Measurements from ENCODE around the gene VPS26C.
"Not testable (repeated sequence)": the region's sequence is repeated elsewhere in the genome, so short reads cannot be mapped to it uniquely, and the experiment has no call there.

Gene VPS26C

DNA sequence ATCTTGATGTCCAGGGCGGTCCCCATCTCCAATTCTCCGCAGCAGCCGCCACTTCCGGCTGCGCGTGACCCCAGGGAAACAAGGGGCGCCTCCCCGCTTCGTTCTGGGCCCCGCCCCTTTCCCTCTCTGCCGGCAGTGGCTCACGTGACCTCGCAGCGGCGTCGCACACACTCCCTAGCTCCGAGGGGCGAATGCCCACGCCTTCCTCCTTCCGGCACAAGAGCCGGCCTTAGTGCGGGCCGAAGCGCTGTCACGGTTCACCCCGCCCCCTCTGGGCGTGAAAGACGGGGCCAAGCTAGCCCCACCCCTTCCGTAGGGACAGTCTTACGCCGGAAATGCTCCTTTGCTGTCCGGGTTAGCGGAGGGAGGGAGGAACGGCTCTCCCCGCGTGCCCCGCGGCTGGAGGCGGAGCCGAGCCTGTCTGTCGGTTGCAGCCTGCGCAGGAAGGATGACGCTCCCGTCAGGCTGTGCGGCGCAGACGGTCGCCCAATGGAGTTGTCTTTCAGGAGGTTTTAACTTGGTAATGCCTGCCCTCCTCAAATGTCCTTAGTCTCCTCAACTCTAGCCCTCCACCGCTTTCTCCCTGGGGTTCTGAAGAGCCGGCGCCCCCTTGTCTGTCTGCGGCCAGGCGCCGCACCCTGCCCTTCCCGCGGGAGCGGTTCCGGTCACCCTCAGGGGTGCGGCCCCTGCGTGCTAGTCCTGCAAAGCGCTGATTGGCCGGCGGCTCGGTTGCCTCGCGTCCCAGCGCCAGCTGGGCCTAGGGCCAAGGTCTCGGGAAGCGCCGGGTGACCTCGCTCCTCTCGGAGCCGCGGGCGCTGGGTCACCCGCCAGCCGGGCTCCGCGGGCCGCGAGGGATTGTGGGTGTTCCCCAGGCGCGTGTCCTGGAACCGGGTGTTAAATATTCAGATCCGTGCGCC, at the start of gene VPS26C:
Gene VPS26C (minus strand): TSS at position 66 of the 917 bp plus-strand sequence. CDS start 40 bp downstream, at position 26.
- peaks cover 38% of the 10 kb centered on the region for H3K4me1 Mint-ChIP-seq (ENCODE audit: low read depth)
- peaks cover 2% of the 10 kb centered on the region for H3K36me3 Mint-ChIP-seq
- H3K27ac Mint-ChIP-seq, result peak within 1 kb of the TSS; percentile 96

DNA sequence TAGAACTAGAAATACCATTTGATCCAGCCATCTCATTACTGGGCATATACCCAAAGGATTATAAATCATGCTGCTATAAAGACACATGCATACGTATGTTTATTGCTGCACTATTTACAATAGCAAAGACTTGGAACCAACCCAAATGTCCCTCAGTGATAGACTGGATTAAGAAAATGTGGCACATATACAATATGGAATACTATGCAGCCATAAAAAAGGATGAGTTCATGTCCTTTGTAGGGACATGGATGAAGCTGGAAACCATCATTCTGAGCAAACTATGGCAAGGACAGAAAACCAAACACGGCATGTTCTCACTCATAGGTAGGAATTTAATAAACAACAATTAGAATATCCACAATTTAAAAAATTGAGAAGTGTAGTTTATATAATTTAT, 48.9 kb upstream of the VPS26C start:
- H3K4me3 Mint-ChIP-seq; H3K4me1 Mint-ChIP-seq (ENCODE audit: low read depth); H3K36me3 Mint-ChIP-seq; H3K27me3 Mint-ChIP-seq; H3K27ac Mint-ChIP-seq: not testable (repeated sequence)
- peaks cover 12% of the 10 kb centered on the region for H3K9me3 Mint-ChIP-seq (ENCODE audit: low read depth)

More for the DNA sequence above, at the start of gene VPS26C:
- Mint-ChIP-seq H3K27me3 (no peaks in the 10 kb centered on the region), H3K4me3 (peak within 1 kb of the TSS; percentile 94), H3K9me3 (ENCODE audit: low read depth) (no peaks in the 10 kb centered on the region)

DNA sequence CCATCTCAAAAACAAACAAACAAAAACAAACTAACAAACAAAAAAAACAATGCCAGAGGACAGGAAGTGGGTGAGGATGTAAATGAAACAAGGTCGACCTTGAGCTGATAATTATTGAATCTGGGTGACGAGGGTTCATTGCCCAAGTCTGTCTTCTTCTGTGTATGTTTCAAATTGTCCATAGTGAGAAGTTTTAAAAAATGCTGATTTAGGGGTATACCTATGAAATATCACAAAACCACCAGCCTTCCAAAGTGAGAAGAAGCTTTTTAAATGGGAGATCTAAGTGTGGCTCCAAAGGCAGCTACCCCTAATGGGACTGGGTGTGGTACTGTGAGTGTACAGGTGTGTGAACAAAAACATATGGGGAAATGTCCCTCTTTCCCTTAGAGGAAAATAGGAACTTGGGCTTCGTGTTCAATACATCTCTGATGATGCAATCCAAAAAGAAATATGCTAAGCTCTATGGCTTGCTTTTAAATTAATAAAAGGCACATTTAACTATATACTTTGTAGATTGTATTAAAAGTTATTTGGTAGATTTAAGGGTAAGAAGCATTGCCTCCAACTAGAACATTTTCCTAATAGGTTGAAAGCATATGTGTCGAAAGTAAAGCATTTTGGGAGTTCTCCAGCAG, 33.1 kb upstream of the VPS26C start:
- H3K27ac Mint-ChIP-seq, result no peak overlapping the region
- H3K27me3 Mint-ChIP-seq, result no peaks in the 10 kb centered on the region
- H3K4me1 Mint-ChIP-seq (ENCODE audit: low read depth), result no peaks in the 10 kb centered on the region
- no peaks in the 10 kb centered on the region for H3K9me3 Mint-ChIP-seq (ENCODE audit: low read depth)
- H3K4me3 Mint-ChIP-seq, result no peak overlapping the region
- H3K36me3 Mint-ChIP-seq, result no peaks in the 10 kb centered on the region

DNA sequence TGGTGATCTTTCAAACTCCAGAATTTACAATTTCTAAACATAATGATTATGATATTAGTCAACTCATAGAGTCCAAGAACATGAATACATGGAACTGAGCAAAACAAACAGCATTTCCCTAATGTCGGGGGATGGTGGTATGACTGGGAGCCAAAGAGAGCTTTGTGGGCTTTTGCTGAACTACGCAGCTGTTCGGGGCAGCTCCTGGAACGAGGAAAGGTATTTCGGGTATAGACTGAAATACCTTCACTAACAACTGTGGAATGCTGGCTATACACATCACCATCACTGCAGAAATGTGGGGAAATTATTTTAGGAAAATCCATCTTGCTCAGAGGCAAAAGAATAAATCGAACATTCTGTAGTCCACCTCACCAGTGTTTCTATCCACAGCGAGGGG, 30.2 kb upstream of the VPS26C start:
- no peaks in the 10 kb centered on the region for H3K4me1 Mint-ChIP-seq (ENCODE audit: low read depth)
- no peak overlapping the region for H3K27ac Mint-ChIP-seq
- no peaks in the 10 kb centered on the region for H3K9me3 Mint-ChIP-seq (ENCODE audit: low read depth)
- no peak overlapping the region for H3K4me3 Mint-ChIP-seq
- H3K36me3 Mint-ChIP-seq, result no peaks in the 10 kb centered on the region
- H3K27me3 Mint-ChIP-seq, result no peaks in the 10 kb centered on the region

DNA sequence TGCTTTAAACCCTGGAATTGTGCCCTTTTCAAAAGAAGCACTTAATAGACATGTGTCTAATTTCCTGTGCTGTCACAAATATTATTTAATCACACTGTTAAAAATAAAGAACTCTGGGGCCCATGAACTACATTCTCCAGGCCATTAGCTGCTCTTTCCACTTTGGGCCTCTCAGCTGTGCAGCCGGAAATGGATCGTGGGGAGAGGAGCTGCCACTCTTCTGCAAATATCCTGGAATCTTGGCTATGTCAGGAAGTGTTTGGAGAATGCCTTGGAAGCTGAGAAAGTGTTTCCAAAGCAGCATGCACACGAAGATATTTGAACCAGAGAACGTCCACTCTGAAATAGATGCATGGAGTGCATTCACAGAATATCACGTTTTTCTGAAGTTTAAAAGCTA, 27.5 kb upstream of the VPS26C start:
- Mint-ChIP-seq H3K36me3 (no peaks in the 10 kb centered on the region), H3K4me1 (ENCODE audit: low read depth) (no peaks in the 10 kb centered on the region)

DNA sequence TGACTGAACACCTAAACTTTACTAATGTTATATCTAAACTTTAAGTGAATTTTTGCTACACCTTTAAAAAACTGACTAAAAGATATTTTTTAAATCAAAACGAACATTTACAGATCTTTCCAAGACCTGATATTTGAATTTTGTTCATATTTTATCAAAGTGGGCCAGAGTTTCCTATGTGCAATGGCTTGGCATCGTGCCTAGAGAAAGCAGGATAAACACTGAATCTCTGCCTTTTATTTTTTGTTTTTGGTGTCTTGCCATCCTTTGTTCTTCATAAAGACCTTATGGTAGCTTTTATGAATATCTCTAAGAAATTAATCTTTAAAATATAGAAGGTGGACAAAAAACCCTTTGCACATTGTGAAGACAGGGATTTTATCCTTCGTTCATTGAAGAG, 25.8 kb upstream of the VPS26C start:
- no peaks in the 10 kb centered on the region for H3K4me1 Mint-ChIP-seq (ENCODE audit: low read depth)
- H3K27me3 Mint-ChIP-seq, result no peaks in the 10 kb centered on the region
- H3K4me3 Mint-ChIP-seq, result no peak overlapping the region
- no peaks in the 10 kb centered on the region for H3K36me3 Mint-ChIP-seq
- H3K27ac Mint-ChIP-seq, result no peak overlapping the region
- H3K9me3 Mint-ChIP-seq (ENCODE audit: low read depth), result no peaks in the 10 kb centered on the region

More for the DNA sequence above, 27.5 kb upstream of the VPS26C start:
- Mint-ChIP-seq H3K4me3 (no peak overlapping the region), H3K9me3 (ENCODE audit: low read depth) (no peaks in the 10 kb centered on the region), H3K27me3 (no peaks in the 10 kb centered on the region), H3K27ac (no peak overlapping the region)

DNA sequence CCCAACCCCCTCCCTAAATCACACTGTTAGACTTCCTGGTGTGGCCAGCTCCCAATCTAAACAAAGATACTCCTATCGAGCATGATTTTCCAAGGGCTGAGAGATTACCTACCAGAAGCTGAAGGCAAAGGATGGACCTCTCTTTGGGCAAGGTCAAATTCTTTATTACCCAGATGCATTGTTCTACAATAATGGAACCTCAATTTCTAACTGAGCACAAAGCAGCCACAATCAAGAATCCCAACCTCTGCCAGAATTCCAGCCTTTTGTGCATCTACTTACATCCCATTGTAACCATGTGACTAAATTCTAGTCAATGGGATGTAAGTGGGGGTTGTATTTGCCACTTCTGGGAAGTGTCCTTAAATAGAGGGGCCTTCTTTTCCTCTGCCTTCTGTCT, 24.9 kb upstream of the VPS26C start:
- Mint-ChIP-seq H3K36me3 (no peaks in the 10 kb centered on the region), H3K4me1 (ENCODE audit: low read depth) (no peaks in the 10 kb centered on the region), H3K27ac (no peak overlapping the region), H3K9me3 (ENCODE audit: low read depth) (no peaks in the 10 kb centered on the region), H3K4me3 (no peak overlapping the region), H3K27me3 (no peaks in the 10 kb centered on the region)

DNA sequence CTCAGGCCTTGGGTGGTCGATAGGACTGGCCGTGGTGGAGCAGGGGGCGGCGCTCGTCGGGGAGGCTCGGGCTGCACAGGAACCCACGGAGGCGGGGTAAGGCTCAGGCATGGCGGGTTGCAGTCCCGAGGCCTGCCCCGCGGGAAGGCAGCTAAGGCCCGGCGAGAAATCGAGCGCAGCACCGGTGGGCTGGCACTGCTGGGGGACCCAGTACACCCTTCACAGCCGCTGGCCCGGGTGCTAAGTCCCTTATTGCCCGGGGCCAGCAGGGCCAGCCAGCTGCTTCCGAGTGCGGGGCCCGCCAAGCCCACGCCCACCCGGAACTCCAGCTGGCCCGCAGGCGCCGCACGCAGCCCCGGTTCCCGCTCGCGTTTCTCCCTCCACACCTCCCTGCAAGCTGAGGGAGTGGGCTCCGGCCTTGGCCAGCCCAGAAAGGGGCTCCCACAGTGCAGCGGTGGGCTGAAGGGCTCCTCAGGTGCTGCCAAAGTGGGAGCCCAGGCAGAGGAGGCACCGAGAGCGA, 16.1 kb upstream of the VPS26C start:
- not testable (repeated sequence) for H3K27me3 Mint-ChIP-seq; H3K27ac Mint-ChIP-seq; H3K4me1 Mint-ChIP-seq (ENCODE audit: low read depth); H3K9me3 Mint-ChIP-seq (ENCODE audit: low read depth); H3K4me3 Mint-ChIP-seq; H3K36me3 Mint-ChIP-seq

DNA sequence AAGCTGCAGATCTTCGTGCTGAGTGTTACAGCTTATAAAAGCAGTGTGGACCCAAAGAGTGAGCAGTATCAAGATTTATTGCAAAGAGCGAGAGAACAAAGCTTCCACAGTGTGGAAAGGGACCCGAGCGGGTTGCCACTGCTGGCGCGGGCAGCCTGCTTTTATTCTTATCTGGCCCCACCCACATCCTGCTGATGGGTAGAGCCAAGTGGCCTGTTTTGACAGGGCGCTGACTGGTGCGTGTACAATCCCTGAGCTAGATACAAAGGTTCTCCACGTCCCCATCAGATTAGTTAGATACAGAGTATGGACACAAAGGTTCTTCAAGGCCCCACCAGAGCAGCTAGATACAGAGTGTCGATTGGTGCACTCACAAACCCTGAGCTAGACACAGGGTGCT, 15.5 kb upstream of the VPS26C start:
- Mint-ChIP-seq H3K27ac (peak overlapping the region; percentile 34), H3K4me3 (peak overlapping the region; percentile 67)
- H3K36me3 Mint-ChIP-seq; H3K9me3 Mint-ChIP-seq (ENCODE audit: low read depth); H3K4me1 Mint-ChIP-seq (ENCODE audit: low read depth); H3K27me3 Mint-ChIP-seq: not testable (repeated sequence)

DNA sequence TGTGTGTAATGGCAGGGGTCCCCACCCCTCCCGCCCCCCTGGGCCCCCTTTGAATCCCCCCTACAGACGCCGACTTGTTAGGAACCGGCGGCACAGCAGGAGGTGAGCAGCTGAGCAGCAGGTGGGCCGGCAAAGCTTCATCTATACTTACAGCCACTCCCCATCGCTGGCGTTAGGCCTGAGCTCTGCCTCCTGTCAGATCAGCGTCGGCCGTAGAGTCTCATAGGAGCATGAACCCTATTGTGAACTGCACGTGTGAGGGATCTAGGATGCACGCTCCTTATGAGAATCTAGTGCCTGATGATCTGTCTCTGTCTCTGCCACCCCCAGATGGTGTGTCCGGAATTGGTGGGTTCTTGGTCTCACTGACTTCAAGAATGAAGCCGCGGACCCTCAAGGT, 14.9 kb upstream of the VPS26C start:
- H3K4me3 Mint-ChIP-seq, result peak overlapping the region; percentile 67
- H3K4me1 Mint-ChIP-seq (ENCODE audit: low read depth), result peaks cover 4% of the 10 kb centered on the region
- H3K9me3 Mint-ChIP-seq (ENCODE audit: low read depth), result no peaks in the 10 kb centered on the region
- no peaks in the 10 kb centered on the region for H3K27me3 Mint-ChIP-seq
- H3K36me3 Mint-ChIP-seq, result no peaks in the 10 kb centered on the region
- H3K27ac Mint-ChIP-seq, result peak overlapping the region; percentile 10

DNA sequence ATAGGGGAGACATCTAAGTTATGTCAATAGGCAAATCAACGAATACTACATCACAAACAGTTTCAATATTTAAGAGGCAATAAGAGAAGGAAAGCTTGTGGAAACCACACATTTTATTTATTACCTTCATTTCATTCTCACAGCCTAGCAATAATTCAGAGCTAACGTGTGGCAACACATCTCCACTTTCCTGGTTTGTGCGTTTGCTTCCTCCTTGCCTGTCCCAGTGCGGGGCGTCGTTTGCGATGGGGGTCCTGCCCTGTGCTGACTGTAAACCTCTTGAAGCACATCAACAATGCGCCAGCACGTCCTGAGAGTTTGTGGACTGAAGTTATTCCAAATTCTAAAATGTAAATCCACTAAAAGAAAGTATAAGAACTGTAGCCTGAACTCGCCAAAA, 14.4 kb upstream of the VPS26C start:
- Mint-ChIP-seq H3K9me3 (ENCODE audit: low read depth) (no peaks in the 10 kb centered on the region), H3K27me3 (no peaks in the 10 kb centered on the region), H3K36me3 (no peaks in the 10 kb centered on the region), H3K4me1 (ENCODE audit: low read depth) (peaks cover 4% of the 10 kb centered on the region), H3K27ac (no peak overlapping the region), H3K4me3 (no peak overlapping the region)

DNA sequence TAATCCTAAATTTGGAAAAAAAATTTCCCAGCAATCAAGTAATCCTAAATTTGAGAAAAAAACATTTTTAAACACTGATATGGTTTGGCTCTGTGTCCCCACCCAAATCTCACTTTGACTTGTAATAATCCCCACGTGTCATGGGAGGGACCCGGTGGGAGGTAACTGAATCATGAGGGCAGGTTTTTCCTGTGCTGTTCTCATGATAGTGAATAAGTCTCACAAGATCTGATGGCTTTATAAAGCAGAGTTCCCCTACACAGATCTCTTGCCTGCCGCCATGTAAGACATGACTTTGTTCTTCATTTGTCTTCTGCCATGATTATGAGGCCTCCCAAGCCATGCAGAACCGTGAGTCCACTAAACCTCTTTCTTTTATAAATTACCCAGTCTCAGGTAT, 12.1 kb upstream of the VPS26C start:
- not testable (repeated sequence) for H3K9me3 Mint-ChIP-seq (ENCODE audit: low read depth); H3K27me3 Mint-ChIP-seq; H3K4me3 Mint-ChIP-seq; H3K27ac Mint-ChIP-seq; H3K4me1 Mint-ChIP-seq (ENCODE audit: low read depth); H3K36me3 Mint-ChIP-seq

DNA sequence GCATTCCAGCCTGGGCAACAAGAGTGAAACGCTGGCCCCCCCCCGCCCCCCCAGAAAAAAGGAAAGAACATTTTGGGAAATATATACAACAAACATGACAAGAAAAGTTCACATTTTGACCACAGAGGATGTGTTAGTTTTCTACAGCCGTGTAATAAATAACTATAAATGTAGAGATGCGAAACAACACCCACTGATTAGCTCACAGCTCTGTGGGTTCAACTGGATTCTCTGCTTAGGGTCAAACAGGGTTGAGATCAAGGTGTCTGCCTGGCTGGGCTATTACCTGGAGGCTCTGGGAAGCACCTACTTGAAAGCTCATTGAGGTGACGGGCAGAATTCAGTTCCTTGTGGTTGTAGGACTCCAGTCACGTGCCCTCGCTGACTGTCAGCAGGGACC, 11.1 kb upstream of the VPS26C start:
- no peaks in the 10 kb centered on the region for H3K27me3 Mint-ChIP-seq
- H3K36me3 Mint-ChIP-seq, result no peaks in the 10 kb centered on the region
- H3K27ac Mint-ChIP-seq, result no peak overlapping the region
- H3K9me3 Mint-ChIP-seq (ENCODE audit: low read depth), result no peaks in the 10 kb centered on the region
- H3K4me1 Mint-ChIP-seq (ENCODE audit: low read depth), result peaks cover 4% of the 10 kb centered on the region
- no peak overlapping the region for H3K4me3 Mint-ChIP-seq

DNA sequence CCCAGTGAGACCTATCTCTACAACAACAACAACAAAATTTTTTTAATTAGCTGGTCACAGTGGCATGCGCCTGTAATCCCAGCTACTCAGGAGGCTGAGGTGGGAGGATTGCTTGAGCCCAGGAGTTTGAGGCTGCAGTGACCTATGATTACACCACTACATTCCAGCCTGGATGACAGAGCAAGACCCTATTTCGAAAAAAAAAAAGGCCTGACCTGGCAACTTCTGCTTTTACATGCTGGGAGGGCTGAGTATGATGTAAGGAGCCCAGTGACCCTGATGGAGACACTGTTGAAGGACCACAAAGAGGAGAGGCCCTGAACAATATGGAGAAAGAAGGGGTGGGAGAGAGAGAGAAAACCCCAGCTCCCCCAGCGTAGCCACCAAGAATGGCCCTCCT, 9.2 kb upstream of the VPS26C start:
- H3K4me3 Mint-ChIP-seq, result no peak overlapping the region

DNA sequence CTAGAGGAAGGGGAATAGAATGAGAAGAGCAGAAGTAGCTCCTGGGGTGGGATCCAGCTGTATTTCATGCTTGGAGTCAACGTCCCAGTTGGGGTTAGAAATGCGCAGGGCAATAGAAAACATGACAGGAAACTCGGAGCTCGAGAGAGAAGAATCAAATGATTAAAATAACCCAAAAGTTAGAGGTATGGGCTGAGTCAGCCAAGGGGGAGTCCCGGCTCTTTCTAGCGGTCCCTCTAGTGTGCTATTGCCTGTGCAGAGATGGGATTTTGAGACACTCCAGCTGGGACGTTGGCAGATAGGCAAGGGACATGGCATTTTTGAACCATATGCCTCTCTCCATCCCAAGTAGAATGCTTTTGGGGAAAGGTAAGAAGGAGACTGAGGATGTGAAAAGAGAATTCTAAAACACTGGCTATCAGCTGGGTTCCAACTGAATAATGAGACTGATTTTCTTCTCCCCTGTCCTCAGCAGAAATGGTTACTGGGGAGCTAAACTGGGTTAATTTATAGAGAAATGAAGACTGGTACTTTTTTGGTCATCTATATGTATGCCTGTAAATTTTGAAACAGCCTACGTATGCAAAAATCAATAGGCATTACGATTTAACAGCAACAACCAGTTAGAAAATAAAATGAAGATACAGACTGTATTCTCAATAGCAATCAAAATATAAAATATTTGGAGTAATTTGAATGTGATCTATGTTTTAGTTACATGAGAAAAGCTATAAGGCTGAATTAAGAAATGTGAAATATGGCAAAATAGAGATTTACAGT, 7.0 kb upstream of the VPS26C start:
- Mint-ChIP-seq H3K4me1 (ENCODE audit: low read depth) (no peaks in the 10 kb centered on the region), H3K9me3 (ENCODE audit: low read depth) (no peaks in the 10 kb centered on the region), H3K4me3 (no peak overlapping the region), H3K27ac (no peak overlapping the region), H3K27me3 (no peaks in the 10 kb centered on the region), H3K36me3 (peaks cover 2% of the 10 kb centered on the region)

More for the DNA sequence above, 9.2 kb upstream of the VPS26C start:
- Mint-ChIP-seq H3K4me1 (ENCODE audit: low read depth) (peaks cover 1% of the 10 kb centered on the region), H3K27me3 (no peaks in the 10 kb centered on the region), H3K27ac (no peak overlapping the region), H3K9me3 (ENCODE audit: low read depth) (no peaks in the 10 kb centered on the region), H3K36me3 (no peaks in the 10 kb centered on the region)
